GM12878 (cell line): Measurements from ENCODE around the gene CD83. TPM values are rescaled to one million over a fixed set of nuclear protein-coding genes. Genes with fewer than 3 reads are reported as not detected.

ENCODE experiments used
- ATAC-seq: fragments of 200-7000 bp; cut with Tn5 transposase; 3 replicates; pipeline ENCODE4 v1.9.1; 2020; ENCODE audit warnings: mild to moderate bottlenecking, moderate library complexity
- BruUV-seq: library from RNA; stranded (reverse); fragments of 400-500 nt; replicated peaks from 2 replicates; lab custom pipeline; 2021; lab: Mats Ljungman, UMichigan
- CTCF ChIA-PET: fragments of 300-600 bp; sonication (Branson Sonifier 250); formaldehyde crosslinking; extraction: SDS; loops from one replicate; lab custom pipeline; 2021; ENCODE audit warnings: inconsistent platforms; lab: Yijun Ruan, JAX
- POLR2A ChIA-PET: fragments of 350-600 bp; formaldehyde crosslinking; extraction: SDS; loops from one replicate; lab custom pipeline; 2021; ENCODE audit warnings: inconsistent platforms; lab: Charles Lee
- RAD21 ChIA-PET: fragments of 300-600 bp; sonication (Branson Sonifier 250); formaldehyde crosslinking; loops from one replicate; lab custom pipeline; 2023; ENCODE audit warnings: antibody characterized with exemption; ENCODE audit not compliant: unreplicated experiment; lab: Charles Lee
- SMC1A ChIA-PET: fragments of 300-600 bp; sonication (Branson Sonifier 250); formaldehyde crosslinking; loops from one replicate; lab custom pipeline; 2023; ENCODE audit not compliant: unreplicated experiment, uncharacterized antibody; lab: Charles Lee
- DNase-seq: peaks from one replicate; pipeline ENCODE4 v3.0.0-alpha.2; 2011; ENCODE audit warnings: low read depth, low spot score
- FAIRE-seq: peaks from 3 replicates; lab custom pipeline; 2011; peaks lifted over from hg19 to GRCh38; lab: Jason Lieb, UNC
- H2AFZ ChIP-seq: 2 replicates; pipeline ENCODE4 v1.6.0; 2011; ENCODE audit warnings: low read depth, low read length, control low read depth; ENCODE audit not compliant: control insufficient read depth
- H3K27ac ChIP-seq: 2 replicates; pipeline ENCODE4 v1.5.1; 2011; ENCODE audit warnings: control low read depth; ENCODE audit not compliant: control insufficient read depth, insufficient read depth
- H3K27me3 ChIP-seq, 2 experiments: replicated peaks in 1 of 2; 2 replicates each; pipeline versions ENCODE4 v1.6.0 to v1.6.1; 2011; ENCODE audit warnings: low read length in 1 of 2; ENCODE audit not compliant: control insufficient read depth in 2 of 2, insufficient read depth in 2 of 2
- H3K36me3 ChIP-seq, 2 experiments: 2 replicates each; pipeline ENCODE4 v1.5.1; 2011; ENCODE audit warnings: low read length in 1 of 2; ENCODE audit not compliant: control insufficient read depth in 2 of 2, insufficient read depth in 2 of 2
- H3K4me1 ChIP-seq: 2 replicates; pipeline ENCODE4 v1.6.1; 2011; ENCODE audit warnings: mild to moderate bottlenecking, low read length, moderate library complexity, mixed read lengths; ENCODE audit not compliant: control insufficient read depth, insufficient read depth
- H3K4me2 ChIP-seq: 2 replicates; pipeline ENCODE4 v1.6.0; 2011; ENCODE audit warnings: control low read depth; ENCODE audit not compliant: control insufficient read depth, insufficient read depth
- H3K4me3 ChIP-seq: fragments of 200-600 bp; sonication (generic); 2 replicates; pipeline ENCODE4 v1.5.1; 2016
- H3K79me2 ChIP-seq: 2 replicates; pipeline ENCODE4 v1.6.0; 2011; ENCODE audit warnings: low read length; ENCODE audit not compliant: control insufficient read depth, insufficient read depth
- H3K9ac ChIP-seq: 2 replicates; pipeline ENCODE4 v1.8.0; 2011; ENCODE audit warnings: low read length, control low read depth, mixed read lengths; ENCODE audit not compliant: control insufficient read depth, insufficient read depth
- H3K9me3 ChIP-seq: replicated peaks from 3 replicates; pipeline ENCODE4 v1.5.1; 2011; ENCODE audit warnings: mild to moderate bottlenecking, low read length; ENCODE audit not compliant: control insufficient read depth, insufficient read depth
- H4K20me1 ChIP-seq: 2 replicates; pipeline ENCODE4 v1.6.0; 2011; ENCODE audit not compliant: control insufficient read depth, insufficient read depth
- BHLHE40 ChIP-seq, 2 experiments: fragments of 450-650 bp in 1 of 2; IDR thresholded peaks; 2 replicates each; pipeline ENCODE4 v1.6.1; 2011 to 2017; ENCODE audit warnings: low read depth in 2 of 2, borderline replicate concordance in 1 of 2, improper control_type of control experiment in 1 of 2, low read length in 1 of 2, mild to moderate bottlenecking in 1 of 2
- CHD1 ChIP-seq: IDR thresholded peaks from 2 replicates; pipeline ENCODE4 v1.6.1; 2012; ENCODE audit warnings: low read depth, low read length, improper control_type of control experiment
- HSF1 ChIP-seq: fragments of 150-350 bp; IDR thresholded peaks from 2 replicates; pipeline ENCODE4 v1.6.1; 2014; ENCODE audit warnings: mild to moderate bottlenecking, low read depth, low read length
- IKZF1 ChIP-seq: fragments of 450-650 bp; conservative IDR thresholded peaks from 2 replicates; pipeline ENCODE4 v1.6.1; 2017; ENCODE audit warnings: antibody characterized with exemption, mild to moderate bottlenecking
- MTA3 ChIP-seq: IDR thresholded peaks from 2 replicates; pipeline ENCODE4 v1.6.1; 2012; ENCODE audit warnings: low read length, inconsistent platforms, borderline replicate concordance
- MXI1 ChIP-seq: fragments of 150-350 bp; IDR thresholded peaks from 2 replicates; pipeline ENCODE4 v1.6.1; 2011; ENCODE audit warnings: low read depth, mild to moderate bottlenecking, inconsistent platforms, low read length, improper control_type of control experiment
- NKRF ChIP-seq: fragments of 450-650 bp; conservative IDR thresholded peaks from 2 replicates; pipeline ENCODE4 v1.6.1; 2017; ENCODE audit warnings: mild to moderate bottlenecking, moderate library complexity
- TAF1 ChIP-seq: IDR thresholded peaks from 2 replicates; pipeline ENCODE4 v1.6.1; 2011; ENCODE audit warnings: mild to moderate bottlenecking, low read depth, low read length, borderline replicate concordance
- YY1 ChIP-seq: IDR thresholded peaks from 2 replicates; pipeline ENCODE4 v1.6.1; 2011; ENCODE audit warnings: low read depth, mild to moderate bottlenecking, low read length
- ZBED1 ChIP-seq: IDR thresholded peaks from 2 replicates; pipeline ENCODE4 v1.6.1; 2016; ENCODE audit warnings: borderline replicate concordance
- ZNF274 ChIP-seq: IDR thresholded peaks from one replicate; pipeline ENCODE4 v1.8.0; 2011; ENCODE audit not compliant: insufficient read length, insufficient read depth
- whole genome bisulfite sequencing: methylation state at CpG from one replicate; pipeline ENCODE4 v1.1.6; 2016; ENCODE audit warnings: low lambda C conversion rate; ENCODE audit not compliant: insufficient replicate concordance, insufficient coverage; ENCODE audit errors: missing lambda C conversion rate; 5-methylcytosine and 5-hydroxymethylcytosine counted together
- in situ Hi-C: fragments of 300-500 bp; cut with MboI; formaldehyde crosslinking; loops from 9 replicates; pipeline ENCODE4 v1.14.3; 2018; ENCODE audit warnings: mixed read lengths
- intact Hi-C: fragments of 100-400 bp; cut with micrococcal nuclease; formaldehyde crosslinking; loops from one replicate; pipeline ENCODE4 v1.14.2; 2022; ENCODE audit not compliant: unreplicated experiment
- polyA plus RNA-seq, 11 experiments: library from polyadenylated mRNA; depleted of rRNA in 4 of 11; unstranded in 6 of 11; stranded (reverse) in 5 of 11; fragments of >200 nt; fragmentation: Nextera tagmentation in 4 of 11; fragmentation: Illumina TruSeq in 1 of 11; extraction: Ambion mirVana in 4 of 11; extraction: Trizol in 1 of 11; gene quantifications; 1 replicate in 1 of 11; 2 replicates in 10 of 11; pipeline versions ENCODE4 v1.2.1 to v1.2.3, GENCODE V29; 2011 to 2016; ENCODE audit warnings: inconsistent platforms in 2 of 11, missing spikeins in 2 of 11, low read depth in 1 of 11
- total RNA-seq, 4 experiments: library from RNA; depleted of rRNA in 3 of 4; stranded (reverse); fragments of >200 nt in 3 of 4; fragmentation: Illumina TruSeq in 1 of 4; extraction: Trizol in 1 of 4; gene quantifications; 2 replicates each; pipeline versions ENCODE4 v1.2.1 to v1.2.3, GENCODE V29; 2013 to 2021
- TF ChIP-seq, protein P1 (sequence below): fragments of 450-650 bp; IDR thresholded peaks from 2 replicates; pipeline ENCODE4 v1.6.1; 2017; ENCODE audit warnings: mild to moderate bottlenecking, moderate library complexity
- TF ChIP-seq, protein P2 (sequence below): fragments of 450-650 bp; IDR thresholded peaks from 2 replicates; pipeline ENCODE4 v1.6.1; 2017; ENCODE audit warnings: low read depth, mild to moderate bottlenecking, moderate library complexity

The CD83 gene
- total and polyA plus RNA-seq, 10 of the 15 experiments (the other 5 are each of a cell fraction or from before 2014, with no cell fraction given) = 76.1 to 174 (median 129) TPM

GRCh38 chr6:14178083-14178445, 60.5 kb downstream of the CD83 start:
- Histone ChIP-seq H3K79me2 (no peaks in the 10 kb centered on the region), H3K27ac (no peak overlapping the region), H3K9ac (no peak overlapping the region), H3K4me3 (no peak overlapping the region), H3K4me2 (no peak overlapping the region), H4K20me1 (no peaks in the 10 kb centered on the region), H3K9me3 (no peaks in the 10 kb centered on the region), H3K36me3 (no peaks in the 10 kb centered on the region), H3K27me3 (no peaks in the 10 kb centered on the region), H3K4me1 (no peaks in the 10 kb centered on the region), H2AFZ (no peak overlapping the region)
- ATAC-seq = no peak
- no TSS peak for BruUV-seq
- ChIA-PET SMC1A (no interaction called here), CTCF (no interaction called here), RAD21 (no interaction called here), POLR2A (no interaction called here)
- no peak for FAIRE-seq
- DNase-seq = no peak
- in situ Hi-C loops (no loop called here), intact Hi-C loops (no loop called here)
- WGBS = 59% methylated on average over 5 of the region's 5 CpGs
- TF ChIP-seq TAF1 (no peak), ZNF274 (no peak), HSF1 (no peak), MXI1 (no peak), ZBED1 (no peak), YY1 (no peak), CHD1 (no peak), IKZF1 (no peak), NKRF (no peak), BHLHE40 (IDR thresholded peaks at IDR 0.05; ENCODE audit: borderline replicate concordance in 1 of 2, low read depth in 2 of 2, low read length in 1 of 2) (no peak), MTA3 (no peak)
- TF ChIP-seq, protein P1, sequence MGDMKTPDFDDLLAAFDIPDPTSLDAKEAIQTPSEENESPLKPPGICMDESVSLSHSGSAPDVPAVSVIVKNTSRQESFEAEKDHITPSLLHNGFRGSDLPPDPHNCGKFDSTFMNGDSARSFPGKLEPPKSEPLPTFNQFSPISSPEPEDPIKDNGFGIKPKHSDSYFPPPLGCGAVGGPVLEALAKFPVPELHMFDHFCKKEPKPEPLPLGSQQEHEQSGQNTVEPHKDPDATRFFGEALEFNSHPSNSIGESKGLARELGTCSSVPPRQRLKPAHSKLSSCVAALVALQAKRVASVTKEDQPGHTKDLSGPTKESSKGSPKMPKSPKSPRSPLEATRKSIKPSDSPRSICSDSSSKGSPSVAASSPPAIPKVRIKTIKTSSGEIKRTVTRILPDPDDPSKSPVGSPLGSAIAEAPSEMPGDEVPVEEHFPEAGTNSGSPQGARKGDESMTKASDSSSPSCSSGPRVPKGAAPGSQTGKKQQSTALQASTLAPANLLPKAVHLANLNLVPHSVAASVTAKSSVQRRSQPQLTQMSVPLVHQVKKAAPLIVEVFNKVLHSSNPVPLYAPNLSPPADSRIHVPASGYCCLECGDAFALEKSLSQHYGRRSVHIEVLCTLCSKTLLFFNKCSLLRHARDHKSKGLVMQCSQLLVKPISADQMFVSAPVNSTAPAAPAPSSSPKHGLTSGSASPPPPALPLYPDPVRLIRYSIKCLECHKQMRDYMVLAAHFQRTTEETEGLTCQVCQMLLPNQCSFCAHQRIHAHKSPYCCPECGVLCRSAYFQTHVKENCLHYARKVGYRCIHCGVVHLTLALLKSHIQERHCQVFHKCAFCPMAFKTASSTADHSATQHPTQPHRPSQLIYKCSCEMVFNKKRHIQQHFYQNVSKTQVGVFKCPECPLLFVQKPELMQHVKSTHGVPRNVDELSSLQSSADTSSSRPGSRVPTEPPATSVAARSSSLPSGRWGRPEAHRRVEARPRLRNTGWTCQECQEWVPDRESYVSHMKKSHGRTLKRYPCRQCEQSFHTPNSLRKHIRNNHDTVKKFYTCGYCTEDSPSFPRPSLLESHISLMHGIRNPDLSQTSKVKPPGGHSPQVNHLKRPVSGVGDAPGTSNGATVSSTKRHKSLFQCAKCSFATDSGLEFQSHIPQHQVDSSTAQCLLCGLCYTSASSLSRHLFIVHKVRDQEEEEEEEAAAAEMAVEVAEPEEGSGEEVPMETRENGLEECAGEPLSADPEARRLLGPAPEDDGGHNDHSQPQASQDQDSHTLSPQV = no peak
- TF ChIP-seq, protein P2, sequence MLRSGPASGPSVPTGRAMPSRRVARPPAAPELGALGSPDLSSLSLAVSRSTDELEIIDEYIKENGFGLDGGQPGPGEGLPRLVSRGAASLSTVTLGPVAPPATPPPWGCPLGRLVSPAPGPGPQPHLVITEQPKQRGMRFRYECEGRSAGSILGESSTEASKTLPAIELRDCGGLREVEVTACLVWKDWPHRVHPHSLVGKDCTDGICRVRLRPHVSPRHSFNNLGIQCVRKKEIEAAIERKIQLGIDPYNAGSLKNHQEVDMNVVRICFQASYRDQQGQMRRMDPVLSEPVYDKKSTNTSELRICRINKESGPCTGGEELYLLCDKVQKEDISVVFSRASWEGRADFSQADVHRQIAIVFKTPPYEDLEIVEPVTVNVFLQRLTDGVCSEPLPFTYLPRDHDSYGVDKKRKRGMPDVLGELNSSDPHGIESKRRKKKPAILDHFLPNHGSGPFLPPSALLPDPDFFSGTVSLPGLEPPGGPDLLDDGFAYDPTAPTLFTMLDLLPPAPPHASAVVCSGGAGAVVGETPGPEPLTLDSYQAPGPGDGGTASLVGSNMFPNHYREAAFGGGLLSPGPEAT = no peak
